ENCODE data around the gene CACFD1.

GRCh38 chr9:133499892-133500270, 40.1 kb downstream of the CACFD1 start:
- TF ChIP-seq EZH2phosphoT487 (IDR thresholded peaks at IDR 0.05; ENCODE audit: borderline replicate concordance) (no peak), CTCF (IDR thresholded peaks at IDR 0.05 in 2 of 3, conservative IDR thresholded peaks at IDR 0.05 in 1 of 3; ENCODE audit: borderline replicate concordance in 1 of 3, insufficient read depth in 1 of 3, low read depth in 2 of 3, low read length in 2 of 3) (no peak), SRF (IDR thresholded peaks at IDR 0.05; ENCODE audit: low read depth) (no peak), POLR2A (IDR thresholded peaks at IDR 0.05; ENCODE audit: borderline replicate concordance, extremely low read depth, insufficient read depth, insufficient read length) (no peak), ZFX (IDR thresholded peaks at IDR 0.05) (no peak), EZH2 (IDR thresholded peaks at IDR 0.05) (no peak), ZBTB33 (IDR thresholded peaks at IDR 0.05; ENCODE audit: extremely low read depth, insufficient replicate concordance, low read length) (no peak), RAD21 (IDR thresholded peaks at IDR 0.05; ENCODE audit: low read depth) (no peak), POLR2AphosphoS5 (IDR thresholded peaks at IDR 0.05; ENCODE audit: low read depth, low read length) (no peak), ZNF274 (IDR thresholded peaks at IDR 0.05; ENCODE audit: low read depth, low read length) (no peak), ELF1 (IDR thresholded peaks at IDR 0.05; ENCODE audit: borderline replicate concordance, low read depth) (no peak), CEBPB (IDR thresholded peaks at IDR 0.05; ENCODE audit: low read depth) (no peak)
